DMS53 treated with DMSO at 0.1 percent for 48 hours (cell line): ENCODE data around the gene NOLC1.

Experiments used
- DNase-seq: peaks from one replicate; lab custom pipeline; 2025; ENCODE audit not compliant: unreplicated experiment; lab: John Stamatoyannopoulos, UW

The NOLC1 gene

GRCh38 chr10:102200751-102201640, 48.8 kb downstream of the NOLC1 start:
- no peak for DNase-seq

- DNase-seq, result no peak
These were observed 50.2 kb downstream of the NOLC1 start for GRCh38 chr10:102202386-102202785.

- no peak for DNase-seq
These were observed 56.3 kb downstream of the NOLC1 start for GRCh38 chr10:102208311-102209035.

- DNase-seq, result no peak
These were observed 59.6 kb downstream of the NOLC1 start for GRCh38 chr10:102211615-102212299.
